Measurements from ENCODE around the gene BCL2L13. TPM values are rescaled to one million over a fixed set of nuclear protein-coding genes. Genes with fewer than 3 reads are reported as not detected.
A peak's percentile ranks its signal among the peaks of the same experiment; 100 is the strongest.

The BCL2L13 gene
- polyA plus RNA-seq, 3 donors: 20.2 to 67.8 (median 53.0) TPM

DNA sequence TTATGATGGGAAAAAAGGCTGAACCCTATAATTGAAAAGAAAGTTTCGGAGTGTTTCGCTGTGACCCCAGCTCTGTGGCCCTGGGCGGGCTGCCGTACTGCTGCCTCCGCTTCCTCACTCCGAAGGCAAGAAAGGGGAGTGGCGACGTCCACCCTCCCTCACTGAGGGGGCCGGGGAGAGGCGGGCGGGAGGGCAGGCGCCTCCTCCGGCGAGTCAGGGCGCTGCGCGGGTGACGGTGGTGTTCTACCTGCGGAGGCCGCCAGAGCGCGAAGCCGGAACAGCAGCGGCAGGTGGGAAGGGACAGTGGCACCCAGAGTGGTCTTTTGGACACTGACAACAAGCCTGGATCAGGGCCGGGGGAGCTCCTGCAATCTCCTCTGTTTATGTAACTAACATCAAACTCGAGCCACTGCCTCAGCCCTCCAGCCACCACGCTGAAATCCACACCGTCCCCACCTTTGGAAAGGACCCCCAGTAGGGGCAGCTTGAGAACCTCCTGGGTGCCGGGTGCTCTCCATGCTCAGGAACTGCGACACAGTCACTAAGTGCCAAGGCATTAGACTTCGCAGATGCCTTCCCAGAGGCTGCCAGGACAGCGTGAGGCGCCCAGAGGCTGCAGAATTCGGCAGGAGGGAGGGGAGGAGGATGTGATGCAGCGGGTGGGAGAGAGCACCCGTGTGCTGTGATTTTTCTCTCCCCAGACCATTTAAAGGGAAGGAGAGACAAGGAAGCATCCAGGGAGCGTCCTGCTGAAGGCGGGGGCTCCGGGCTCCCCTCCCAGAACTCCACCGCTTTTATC is 110.2 kb downstream of the BCL2L13 start:
- H3K9ac ChIP-seq (ENCODE audit: insufficient read depth, low read length, poor library complexity, severe bottlenecking): no peak overlapping the region
- H4K20me1 ChIP-seq (ENCODE audit: insufficient read depth, low read length): peaks cover 99% of the 10 kb centered on the region
- H3K36me3 ChIP-seq (replicated peaks in 1 of 2; ENCODE audit: control insufficient read depth in 1 of 2, insufficient read depth in 2 of 2, low read length in 2 of 2): peaks cover 42 to 62% of the 10 kb centered on the region in 2 donors
- no peaks in the 10 kb centered on the region for H3K27me3 Mint-ChIP-seq (ENCODE audit: low read depth in 3 of 3)
- H3K4me1 ChIP-seq (ENCODE audit: control insufficient read depth in 1 of 2, insufficient read depth in 2 of 2, low read length in 2 of 2): no peaks in the 10 kb centered on the region
- H3K79me2 ChIP-seq (ENCODE audit: insufficient read depth, low read length): peaks cover 93% of the 10 kb centered on the region
- no peaks in the 10 kb centered on the region for H3K9me3 Mint-ChIP-seq
- no peak overlapping the region for H2AFZ ChIP-seq (ENCODE audit: insufficient read depth, low read depth, low read length, poor library complexity, severe bottlenecking)
- intact Hi-C loops (cut with micrococcal nuclease): loop anchor here in 1 of 2 donors (10.0 kb wide), 1 partner anchor 326 kb away; the partner anchor contains the start of gene PEX26
- peak overlapping the region in 2 of 7 donors; percentile 9 to 54 for H3K27ac Mint-ChIP-seq
- TF ChIP-seq, protein P1, sequence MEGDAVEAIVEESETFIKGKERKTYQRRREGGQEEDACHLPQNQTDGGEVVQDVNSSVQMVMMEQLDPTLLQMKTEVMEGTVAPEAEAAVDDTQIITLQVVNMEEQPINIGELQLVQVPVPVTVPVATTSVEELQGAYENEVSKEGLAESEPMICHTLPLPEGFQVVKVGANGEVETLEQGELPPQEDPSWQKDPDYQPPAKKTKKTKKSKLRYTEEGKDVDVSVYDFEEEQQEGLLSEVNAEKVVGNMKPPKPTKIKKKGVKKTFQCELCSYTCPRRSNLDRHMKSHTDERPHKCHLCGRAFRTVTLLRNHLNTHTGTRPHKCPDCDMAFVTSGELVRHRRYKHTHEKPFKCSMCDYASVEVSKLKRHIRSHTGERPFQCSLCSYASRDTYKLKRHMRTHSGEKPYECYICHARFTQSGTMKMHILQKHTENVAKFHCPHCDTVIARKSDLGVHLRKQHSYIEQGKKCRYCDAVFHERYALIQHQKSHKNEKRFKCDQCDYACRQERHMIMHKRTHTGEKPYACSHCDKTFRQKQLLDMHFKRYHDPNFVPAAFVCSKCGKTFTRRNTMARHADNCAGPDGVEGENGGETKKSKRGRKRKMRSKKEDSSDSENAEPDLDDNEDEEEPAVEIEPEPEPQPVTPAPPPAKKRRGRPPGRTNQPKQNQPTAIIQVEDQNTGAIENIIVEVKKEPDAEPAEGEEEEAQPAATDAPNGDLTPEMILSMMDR (IDR thresholded peaks at IDR 0.05): no peak
- no peak for DNase-seq
- 99% methylated on average over 34 of the region's 40 CpGs for WGBS (ENCODE audit: insufficient coverage)
- H3K4me3 ChIP-seq (replicated peaks in 1 of 3; ENCODE audit: low read depth in 2 of 3, low read length in 3 of 3): no peak overlapping the region
- peaks cover 20 to 71% of the 10 kb centered on the region in 2 donors for H3K36me3 Mint-ChIP-seq
- no peak overlapping the region for H3K4me3 Mint-ChIP-seq
- H3K27ac ChIP-seq (ENCODE audit: low read depth in 1 of 2, low read length in 2 of 2): peak overlapping the region in 1 of 2 donors; percentile 36
- no peaks in the 10 kb centered on the region for H3K9me3 ChIP-seq (replicated peaks in 1 of 2; ENCODE audit: control insufficient read depth in 1 of 2, insufficient read depth in 1 of 2, low read length in 2 of 2)
- H3K4me1 Mint-ChIP-seq: peaks cover 6% of the 10 kb centered on the region
- H3K27me3 ChIP-seq (ENCODE audit: control insufficient read depth in 2 of 2, insufficient read depth in 2 of 2, low read length in 2 of 2): no peaks in the 10 kb centered on the region
- no peak overlapping the region for H3K4me2 ChIP-seq (replicated peaks; ENCODE audit: extremely low read depth, low read length, poor library complexity, severe bottlenecking)

DNA sequence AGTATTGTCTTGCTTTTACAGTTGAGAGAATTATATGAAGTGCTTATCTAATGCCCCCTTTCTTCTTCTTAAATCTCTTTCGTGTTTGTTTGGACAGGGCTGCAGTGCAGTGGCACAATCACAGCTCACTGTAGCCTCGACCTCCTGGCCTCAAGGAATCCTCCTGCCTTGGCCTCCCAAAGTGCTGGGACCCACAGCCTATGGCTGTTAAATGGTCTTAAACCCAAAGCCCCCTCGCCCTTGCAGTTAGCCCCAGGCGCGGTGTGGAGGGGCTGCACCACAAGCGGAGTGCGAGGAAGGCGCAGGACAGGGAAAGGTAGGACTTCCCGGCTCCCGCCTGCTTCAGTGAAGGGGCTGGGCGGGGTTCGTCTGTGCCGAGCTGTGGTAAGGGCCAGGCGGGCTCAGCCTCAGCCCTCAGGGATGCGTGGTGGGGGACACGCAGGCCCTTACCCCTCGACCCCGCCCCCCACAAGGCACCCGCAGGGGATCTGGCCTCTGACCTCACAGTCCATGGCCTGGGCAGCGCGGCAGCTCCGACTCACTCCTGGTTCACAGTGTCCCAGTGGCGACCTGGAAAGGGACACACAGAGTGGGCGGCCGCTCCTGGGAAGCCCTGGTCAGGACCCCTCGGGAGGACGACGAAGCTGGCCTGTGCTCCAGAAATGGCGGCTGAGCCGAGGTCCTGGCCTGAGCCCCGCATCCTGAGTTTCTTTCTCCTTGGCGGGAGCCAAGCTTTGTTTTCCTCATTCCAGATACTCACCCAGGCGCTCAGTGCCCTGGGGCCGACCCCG is 111.2 kb downstream of the BCL2L13 start:
- TF ChIP-seq, protein P1 (IDR thresholded peaks at IDR 0.05): no peak

More for the DNA sequence above, 111.2 kb downstream of the BCL2L13 start:
- peaks cover 0 to 9% of the 10 kb centered on the region in 2 donors for H3K4me1 ChIP-seq (ENCODE audit: control insufficient read depth in 1 of 2, insufficient read depth in 2 of 2, low read length in 2 of 2)
- no peak overlapping the region for H3K4me2 ChIP-seq (replicated peaks; ENCODE audit: extremely low read depth, low read length, poor library complexity, severe bottlenecking)
- no peaks in the 10 kb centered on the region for H3K27me3 ChIP-seq (ENCODE audit: control insufficient read depth in 2 of 2, insufficient read depth in 2 of 2, low read length in 2 of 2)
- Mint-ChIP-seq H3K4me3 (no peak overlapping the region), H3K27me3 (ENCODE audit: low read depth in 3 of 3) (no peaks in the 10 kb centered on the region), H3K27ac (peak overlapping the region in 4 of 7 donors; percentile 48 to 76 (median 74)), H3K9me3 (no peaks in the 10 kb centered on the region), H3K36me3 (peaks cover 19 to 71% of the 10 kb centered on the region in 2 donors), H3K4me1 (peaks cover 6% of the 10 kb centered on the region)
- H3K27ac ChIP-seq (ENCODE audit: low read depth in 1 of 2, low read length in 2 of 2): peak overlapping the region in 1 of 2 donors; percentile 36
- H3K4me3 ChIP-seq (replicated peaks in 1 of 3; ENCODE audit: low read depth in 2 of 3, low read length in 3 of 3): no peak overlapping the region
- no peaks in the 10 kb centered on the region for H3K9me3 ChIP-seq (replicated peaks in 1 of 2; ENCODE audit: control insufficient read depth in 1 of 2, insufficient read depth in 1 of 2, low read length in 2 of 2)
- no peak overlapping the region for H2AFZ ChIP-seq (ENCODE audit: insufficient read depth, low read depth, low read length, poor library complexity, severe bottlenecking)
- intact Hi-C loops (cut with micrococcal nuclease): loop anchor here in 1 of 2 donors (10.0 kb wide), 1 partner anchor 325 kb away; the partner anchor contains the start of gene PEX26
- WGBS (ENCODE audit: insufficient coverage): 93% methylated on average over 33 of the region's 35 CpGs
- peaks cover 41 to 62% of the 10 kb centered on the region in 2 donors for H3K36me3 ChIP-seq (replicated peaks in 1 of 2; ENCODE audit: control insufficient read depth in 1 of 2, insufficient read depth in 2 of 2, low read length in 2 of 2)
- no peak overlapping the region for H3K9ac ChIP-seq (ENCODE audit: insufficient read depth, low read length, poor library complexity, severe bottlenecking)
- no peak for DNase-seq
- peaks cover 99% of the 10 kb centered on the region for H4K20me1 ChIP-seq (ENCODE audit: insufficient read depth, low read length)
- peaks cover 93% of the 10 kb centered on the region for H3K79me2 ChIP-seq (ENCODE audit: insufficient read depth, low read length)

All from CD14-positive monocyte (primary cell).